ENCODE data around the gene ELFN1. TPM values are rescaled to one million over a fixed set of nuclear protein-coding genes. Genes with fewer than 3 reads are reported as not detected.

ELFN1 gene
- polyA plus RNA-seq, 1 of the 3 experiments (the other 2 are of a cell fraction) = 0.05 TPM

- TF ChIP-seq ELF1 (IDR thresholded peaks at IDR 0.05) (no peak), RCOR1 (IDR thresholded peaks at IDR 0.05; ENCODE audit: low read length) (no peak)
These were observed 11.5 kb downstream of the ELFN1 start (continued) for GRCh38 chr7:1681581-1681980.

- POLR2A ChIA-PET = interaction anchor here (1.0 kb wide), 1 partner anchor 12 kb away, joined by 3 read pairs; no protein-coding TSS in a partner anchor
- Histone ChIP-seq H3K4me3 (ENCODE audit: low read depth in 2 of 2, low read length in 1 of 2) (no peak overlapping the region), H3K79me2 (ENCODE audit: insufficient read depth) (no peaks in the 10 kb centered on the region), H3K9me3 (peaks cover 19% of the 10 kb centered on the region), H3K27me3 (ENCODE audit: insufficient read depth) (no peaks in the 10 kb centered on the region; the same call in 1 of the 2 replicates), H3K9me2 (no peaks in the 10 kb centered on the region), H4K20me1 (ENCODE audit: insufficient read depth) (no peaks in the 10 kb centered on the region), H3K36me3 (replicated peaks in 1 of 2; ENCODE audit: control insufficient read depth in 1 of 2, insufficient read depth in 2 of 2, low read length in 1 of 2) (peaks cover 0 to 2% of the 10 kb centered on the region in 2 experiments), H3K9ac (no peak overlapping the region), H3K27ac (ENCODE audit: low read depth in 2 of 2, low read length in 1 of 2) (no peak overlapping the region), H3K4me1 (ENCODE audit: control insufficient read depth in 1 of 2, insufficient read depth in 2 of 2, low read depth in 1 of 2, low read length in 1 of 2) (peaks cover 0 to 3% of the 10 kb centered on the region in 2 experiments; a peak in 1 of 4 replicates), H3K4me2 (no peak overlapping the region), H2AFZ (ENCODE audit: low read depth) (no peak overlapping the region), H3F3A (replicated peaks; ENCODE audit: insufficient read depth) (no peaks in the 10 kb centered on the region)
- no peak for DNase-seq
- TF ChIP-seq IRF3 (IDR thresholded peaks at IDR 0.05; ENCODE audit: low read depth, low read length) = no peak
- TF ChIP-seq EP300 (IDR thresholded peaks at IDR 0.05; ENCODE audit: borderline replicate concordance in 1 of 2, low read depth in 1 of 2, low read length in 1 of 2) = no peak
- TF ChIP-seq USF1 (IDR thresholded peaks at IDR 0.05; ENCODE audit: borderline replicate concordance, low read depth) = no peak
- TF ChIP-seq PBX3 (IDR thresholded peaks at IDR 0.05) = no peak
- no peak for TF ChIP-seq REST (IDR thresholded peaks at IDR 0.05; ENCODE audit: low read depth, low read length)
- CTCF ChIA-PET = interaction anchor here (0.7 to 1.4 kb wide), 3 partner anchors 20 to 1631 kb away, joined by 3 read pairs; no protein-coding TSS in a partner anchor
- 68% methylated on average over 1 of the region's 1 CpG for WGBS (ENCODE audit: low lambda C conversion rate)
These were observed 15.0 kb downstream of the ELFN1 start for GRCh38 chr7:1685000-1685624.
